ENCODE measurements around the gene MPV17. TPM values are rescaled to one million over a fixed set of nuclear protein-coding genes. Genes with fewer than 3 reads are reported as not detected.

MPV17 gene
- total and polyA plus RNA-seq, 9 of the 15 experiments (the other 6 are each of a cell fraction or from before 2014, with no cell fraction given), result 54.7 to 140 (median 70.2) TPM

DNA sequence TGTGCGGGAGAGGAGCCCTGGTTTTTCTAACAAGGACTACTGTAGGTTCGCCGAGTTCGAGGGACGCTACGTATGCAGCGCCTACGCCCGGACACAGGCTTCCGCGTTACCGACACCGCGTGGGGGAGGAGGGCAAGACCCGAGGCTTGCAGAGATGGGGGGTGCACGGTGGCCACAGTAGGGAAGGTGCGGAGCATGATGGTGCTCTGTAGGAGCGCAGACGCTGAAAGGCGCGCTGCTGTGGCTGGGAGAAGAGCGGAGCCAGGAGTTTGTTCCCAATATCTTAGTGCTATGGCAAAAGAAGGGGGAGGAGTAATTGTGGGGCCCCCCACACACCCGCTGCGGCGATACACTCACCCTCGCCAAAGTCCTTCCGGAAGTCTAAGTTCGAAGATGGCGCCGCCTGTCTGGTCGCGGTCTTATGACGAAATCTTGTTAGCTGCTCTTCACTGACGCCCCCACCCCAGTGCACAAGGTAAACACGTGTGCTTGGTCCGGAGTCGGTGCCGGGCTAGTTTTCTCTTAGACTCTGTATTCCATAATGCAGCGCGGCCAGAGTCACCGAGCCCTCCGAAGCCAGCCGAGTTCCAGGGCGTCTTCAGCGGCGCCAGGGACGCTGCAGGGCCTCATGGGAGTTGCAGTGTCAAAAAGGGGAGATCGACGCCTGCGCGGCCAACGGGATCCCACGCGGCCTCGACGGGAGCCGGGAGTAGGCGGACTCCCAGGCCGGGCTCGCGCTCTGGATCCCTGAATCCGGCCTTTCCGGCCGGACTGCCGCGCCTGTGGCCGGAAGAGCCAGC lies 33.7 kb upstream of the MPV17 start, which contains the start of gene GTF3C2 (continued):
- TF ChIP-seq, protein P1, sequence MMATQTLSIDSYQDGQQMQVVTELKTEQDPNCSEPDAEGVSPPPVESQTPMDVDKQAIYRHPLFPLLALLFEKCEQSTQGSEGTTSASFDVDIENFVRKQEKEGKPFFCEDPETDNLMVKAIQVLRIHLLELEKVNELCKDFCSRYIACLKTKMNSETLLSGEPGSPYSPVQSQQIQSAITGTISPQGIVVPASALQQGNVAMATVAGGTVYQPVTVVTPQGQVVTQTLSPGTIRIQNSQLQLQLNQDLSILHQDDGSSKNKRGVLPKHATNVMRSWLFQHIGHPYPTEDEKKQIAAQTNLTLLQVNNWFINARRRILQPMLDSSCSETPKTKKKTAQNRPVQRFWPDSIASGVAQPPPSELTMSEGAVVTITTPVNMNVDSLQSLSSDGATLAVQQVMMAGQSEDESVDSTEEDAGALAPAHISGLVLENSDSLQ (IDR thresholded peaks at IDR 0.05), result peak; percentile 68
- 0 out of 2 replicates have a peak, but pooled peaks have one; percentile 3 for TF ChIP-seq TEAD4 (IDR thresholded peaks at IDR 0.05; ENCODE audit: low read length)
- TF ChIP-seq TEAD4 (CRISPR knock-in tag; IDR thresholded peaks at IDR 0.05; ENCODE audit: borderline replicate concordance), result no peak
- TF ChIP-seq, protein P2, sequence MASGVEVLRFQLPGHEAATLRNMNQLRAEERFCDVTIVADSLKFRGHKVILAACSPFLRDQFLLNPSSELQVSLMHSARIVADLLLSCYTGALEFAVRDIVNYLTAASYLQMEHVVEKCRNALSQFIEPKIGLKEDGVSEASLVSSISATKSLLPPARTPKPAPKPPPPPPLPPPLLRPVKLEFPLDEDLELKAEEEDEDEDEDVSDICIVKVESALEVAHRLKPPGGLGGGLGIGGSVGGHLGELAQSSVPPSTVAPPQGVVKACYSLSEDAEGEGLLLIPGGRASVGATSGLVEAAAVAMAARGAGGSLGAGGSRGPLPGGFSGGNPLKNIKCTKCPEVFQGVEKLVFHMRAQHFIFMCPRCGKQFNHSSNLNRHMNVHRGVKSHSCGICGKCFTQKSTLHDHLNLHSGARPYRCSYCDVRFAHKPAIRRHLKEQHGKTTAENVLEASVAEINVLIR (CRISPR knock-in tag; IDR thresholded peaks at IDR 0.05), result peak; percentile 96
- no peak for TF ChIP-seq MCM2 (IDR thresholded peaks at IDR 0.05; ENCODE audit: low read depth)
- TF ChIP-seq, protein P3, sequence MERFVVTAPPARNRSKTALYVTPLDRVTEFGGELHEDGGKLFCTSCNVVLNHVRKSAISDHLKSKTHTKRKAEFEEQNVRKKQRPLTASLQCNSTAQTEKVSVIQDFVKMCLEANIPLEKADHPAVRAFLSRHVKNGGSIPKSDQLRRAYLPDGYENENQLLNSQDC (CRISPR knock-in tag; IDR thresholded peaks at IDR 0.05), result 0 out of 2 replicates have a peak, but pooled peaks have one; percentile 32
- TF ChIP-seq HNRNPLL (IDR thresholded peaks at IDR 0.05; ENCODE audit: low read depth, low read length, poor library complexity, severe bottlenecking), result peak; percentile 99
- TF ChIP-seq JUNB (CRISPR knock-in tag; conservative IDR thresholded peaks at IDR 0.05), result no peak
- TF ChIP-seq MEIS2 (IDR thresholded peaks at IDR 0.05; ENCODE audit: partially characterized antibody), result no peak
- no peak for TF ChIP-seq ZNF146 (CRISPR knock-in tag; IDR thresholded peaks at IDR 0.05; ENCODE audit: unreplicated experiment)
- peak; percentile 56; the same call in 1 of the 2 replicates for TF ChIP-seq PHF8 (IDR thresholded peaks at IDR 0.05; ENCODE audit: borderline replicate concordance, low read length)
- TF ChIP-seq RBM15 (IDR thresholded peaks at IDR 0.05; ENCODE audit: insufficient read depth, low read length), result no peak
- no peak for TF ChIP-seq XRCC5 (IDR thresholded peaks at IDR 0.05; ENCODE audit: low read depth, low read length)
- TF ChIP-seq MED1 (CRISPR knock-in tag; IDR thresholded peaks at IDR 0.05; ENCODE audit: borderline replicate concordance), result no peak
- no peak for TF ChIP-seq ZNF134 (CRISPR knock-in tag; conservative IDR thresholded peaks at IDR 0.05)
- no peak for TF ChIP-seq ZNF282 (CRISPR knock-in tag; IDR thresholded peaks at IDR 0.05)
- TF ChIP-seq SAFB (IDR thresholded peaks at IDR 0.05; ENCODE audit: borderline replicate concordance, low read depth, low read length), result no peak
- TF ChIP-seq, protein P4, sequence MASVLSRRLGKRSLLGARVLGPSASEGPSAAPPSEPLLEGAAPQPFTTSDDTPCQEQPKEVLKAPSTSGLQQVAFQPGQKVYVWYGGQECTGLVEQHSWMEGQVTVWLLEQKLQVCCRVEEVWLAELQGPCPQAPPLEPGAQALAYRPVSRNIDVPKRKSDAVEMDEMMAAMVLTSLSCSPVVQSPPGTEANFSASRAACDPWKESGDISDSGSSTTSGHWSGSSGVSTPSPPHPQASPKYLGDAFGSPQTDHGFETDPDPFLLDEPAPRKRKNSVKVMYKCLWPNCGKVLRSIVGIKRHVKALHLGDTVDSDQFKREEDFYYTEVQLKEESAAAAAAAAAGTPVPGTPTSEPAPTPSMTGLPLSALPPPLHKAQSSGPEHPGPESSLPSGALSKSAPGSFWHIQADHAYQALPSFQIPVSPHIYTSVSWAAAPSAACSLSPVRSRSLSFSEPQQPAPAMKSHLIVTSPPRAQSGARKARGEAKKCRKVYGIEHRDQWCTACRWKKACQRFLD (CRISPR knock-in tag; IDR thresholded peaks at IDR 0.05), result peak; percentile 83
- peak; percentile 91 for TF ChIP-seq NFRKB (IDR thresholded peaks at IDR 0.05; ENCODE audit: low read depth)

Measured in K562 (cell line).